GM21360 (cell line): Measurements from ENCODE around the gene FHIT.

Experiments used
- ATAC-seq: cut with Tn5 transposase; IDR thresholded peaks from one replicate; pipeline ENCODE4 v1.9.1; 2021; ENCODE audit warnings: mild to moderate bottlenecking, moderate library complexity; ENCODE audit not compliant: unreplicated experiment

The FHIT gene

DNA sequence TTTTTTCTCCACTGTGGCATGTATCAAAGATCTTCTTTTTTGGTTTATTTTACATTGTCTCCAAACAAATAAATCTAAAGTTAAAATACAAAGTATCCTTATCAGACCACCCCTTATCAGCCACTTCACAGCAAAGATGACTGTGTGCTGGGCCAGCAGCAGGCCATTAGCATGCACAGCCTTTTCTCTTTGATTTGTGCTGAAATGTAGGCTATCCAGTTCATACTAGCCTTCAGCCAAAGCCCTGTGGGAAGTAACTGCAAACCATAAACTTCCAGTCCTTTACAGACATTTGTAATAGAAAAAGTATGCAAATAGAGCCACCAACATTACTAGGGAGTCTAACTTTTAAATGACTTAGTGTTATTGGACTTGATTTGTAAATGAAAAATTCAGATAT, 816.3 kb downstream of the FHIT start:
- ATAC-seq: no peak

GRCh38 chr3:60434323-60434722, 816.9 kb downstream of the FHIT start:
- ATAC-seq: no peak

GRCh38 chr3:60431599-60431958, 819.7 kb downstream of the FHIT start:
- ATAC-seq: no peak

- no peak for ATAC-seq
These were observed 821.0 kb downstream of the FHIT start for GRCh38 chr3:60430205-60430604.

- no peak for ATAC-seq
These were observed 824.1 kb downstream of the FHIT start for GRCh38 chr3:60427109-60427508.

- ATAC-seq: no peak
These were observed 826.3 kb downstream of the FHIT start for GRCh38 chr3:60424942-60425341.

GRCh38 chr3:60424034-60424433, 827.2 kb downstream of the FHIT start:
- ATAC-seq: no peak

GRCh38 chr3:60423556-60423955, 827.7 kb downstream of the FHIT start:
- ATAC-seq: no peak

DNA sequence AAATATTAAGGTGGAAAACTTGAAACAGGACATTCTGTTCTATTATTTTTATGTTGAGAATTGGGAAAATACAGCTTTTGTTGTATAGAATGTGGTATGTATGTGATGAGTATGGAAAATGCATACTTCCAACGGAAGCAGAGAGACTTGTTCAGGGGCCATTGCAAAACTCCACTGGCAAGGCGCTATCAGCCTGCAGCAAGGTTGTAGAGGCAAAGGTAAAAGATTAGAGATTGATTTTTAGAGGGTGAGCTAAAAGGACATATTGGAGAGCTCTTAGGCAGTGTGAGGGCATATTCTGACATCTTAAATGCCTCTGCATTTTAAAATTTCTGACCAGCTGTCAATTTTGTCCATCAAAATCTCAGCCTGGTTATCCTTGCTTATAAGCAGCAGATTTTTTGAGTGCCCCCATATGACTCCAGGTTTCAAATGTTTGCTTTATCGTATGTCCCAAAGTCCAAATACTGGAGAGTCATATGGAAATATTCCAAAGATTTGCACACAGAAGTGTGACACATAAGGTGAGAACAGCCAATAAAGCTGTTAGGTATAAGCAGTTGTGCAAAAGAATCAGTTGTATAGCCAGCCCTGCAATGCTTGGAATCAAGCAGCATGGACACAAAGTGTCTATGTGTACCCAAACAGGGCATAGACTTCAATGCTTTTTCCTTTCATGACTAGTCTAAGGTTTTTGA, 829.4 kb downstream of the FHIT start:
- ATAC-seq: no peak

GRCh38 chr3:60417576-60417975, 833.7 kb downstream of the FHIT start:
- ATAC-seq: no peak

DNA sequence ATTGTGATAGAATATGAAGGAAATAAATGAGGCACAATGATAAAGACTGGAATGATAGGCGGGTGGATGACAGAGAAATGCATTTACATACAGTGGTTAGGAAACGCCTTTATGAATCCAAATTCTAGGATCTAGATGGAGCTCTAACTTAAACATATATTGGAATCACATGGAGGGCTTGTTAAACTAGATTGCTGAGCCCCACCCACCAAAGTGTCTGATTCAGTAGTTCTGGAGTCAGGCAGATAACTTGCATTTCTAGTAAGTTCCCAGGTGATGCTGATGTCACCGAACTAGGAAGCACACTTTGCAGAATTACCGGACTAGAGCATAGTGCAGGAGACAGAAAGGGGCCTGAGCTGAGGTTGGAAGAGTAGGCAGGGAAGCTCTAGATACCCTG, 837.2 kb downstream of the FHIT start:
- no peak for ATAC-seq

DNA sequence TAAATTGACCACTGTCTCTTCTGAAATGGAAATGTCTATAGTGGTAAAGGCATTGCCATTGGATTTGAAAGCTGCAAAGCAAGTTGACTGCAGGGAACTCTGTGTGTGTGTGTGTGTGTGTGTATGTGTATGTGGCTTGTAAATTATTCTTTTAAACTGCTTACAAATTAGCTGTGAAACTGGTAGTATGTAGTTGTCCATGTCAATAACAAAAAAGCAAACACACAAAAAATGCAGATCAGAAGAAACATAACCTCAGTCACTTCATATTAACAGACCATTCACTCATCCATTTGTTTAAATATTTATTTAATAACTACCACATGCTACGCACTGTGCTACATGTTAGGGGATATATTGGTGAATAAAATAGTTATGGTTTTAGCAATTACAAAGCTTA, 837.7 kb downstream of the FHIT start:
- no peak for ATAC-seq

DNA sequence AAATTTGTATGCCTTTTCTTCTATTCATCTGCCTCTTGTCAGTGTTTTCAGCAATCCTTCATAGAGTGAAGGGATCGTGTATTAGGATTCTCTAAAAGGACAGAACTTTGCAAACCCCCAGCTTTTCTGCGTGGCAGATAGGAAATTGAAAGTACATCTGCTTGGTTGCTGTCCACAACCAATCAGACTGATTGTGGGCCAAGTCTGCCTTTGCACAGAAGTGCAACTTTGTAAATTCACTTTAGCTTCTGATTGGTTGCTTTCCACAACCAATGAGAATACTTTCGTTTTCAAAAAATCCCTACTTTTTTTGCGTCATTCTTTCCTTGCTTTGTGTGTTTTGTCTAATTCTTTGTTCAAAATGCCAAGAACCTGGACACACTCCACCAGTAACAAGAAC, 847.4 kb downstream of the FHIT start:
- ATAC-seq: no peak

GRCh38 chr3:60402931-60403330, 848.3 kb downstream of the FHIT start:
- ATAC-seq: no peak

- ATAC-seq: no peak
These were observed 851.1 kb downstream of the FHIT start for GRCh38 chr3:60399861-60400845.

DNA sequence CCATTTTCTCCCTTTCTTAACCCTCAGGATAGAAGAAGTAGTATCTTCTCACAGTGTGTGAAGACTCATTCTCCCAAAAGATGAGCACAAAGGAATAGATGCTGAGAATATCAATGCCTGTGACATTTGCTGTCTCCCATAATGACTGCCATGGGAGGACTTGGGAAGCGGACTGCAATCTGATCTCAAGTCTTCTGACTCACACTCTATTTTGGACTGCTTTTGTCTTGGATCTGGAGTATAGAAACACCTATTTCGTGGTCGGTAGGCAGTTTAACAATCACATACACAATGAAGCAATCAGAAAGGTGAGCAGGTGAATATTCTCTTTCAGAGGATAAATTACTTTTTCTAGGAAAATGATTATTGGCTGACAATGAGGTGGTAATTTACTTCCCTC, 852.0 kb downstream of the FHIT start:
- no peak for ATAC-seq

GRCh38 chr3:60395173-60395762, 856.0 kb downstream of the FHIT start:
- no peak for ATAC-seq

DNA sequence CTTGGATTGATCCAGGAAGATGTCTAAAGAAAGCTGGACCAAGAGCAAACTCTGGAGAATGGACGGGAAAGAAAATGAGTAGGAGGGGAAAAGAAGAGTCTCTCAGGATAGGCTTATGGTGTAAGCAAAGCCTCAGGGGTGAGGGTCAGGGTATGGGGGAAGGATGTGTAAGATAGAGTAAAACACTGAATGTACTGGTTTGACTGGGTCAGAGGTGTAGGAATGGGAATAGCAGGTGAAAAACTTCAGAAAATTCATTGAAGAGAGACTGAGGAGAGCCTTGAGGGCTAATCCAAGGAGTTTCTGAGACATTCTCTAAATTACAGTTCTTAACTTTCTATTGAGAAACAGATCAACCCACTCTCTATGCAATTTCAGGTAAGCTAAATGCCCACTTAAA, 857.3 kb downstream of the FHIT start:
- no peak for ATAC-seq

DNA sequence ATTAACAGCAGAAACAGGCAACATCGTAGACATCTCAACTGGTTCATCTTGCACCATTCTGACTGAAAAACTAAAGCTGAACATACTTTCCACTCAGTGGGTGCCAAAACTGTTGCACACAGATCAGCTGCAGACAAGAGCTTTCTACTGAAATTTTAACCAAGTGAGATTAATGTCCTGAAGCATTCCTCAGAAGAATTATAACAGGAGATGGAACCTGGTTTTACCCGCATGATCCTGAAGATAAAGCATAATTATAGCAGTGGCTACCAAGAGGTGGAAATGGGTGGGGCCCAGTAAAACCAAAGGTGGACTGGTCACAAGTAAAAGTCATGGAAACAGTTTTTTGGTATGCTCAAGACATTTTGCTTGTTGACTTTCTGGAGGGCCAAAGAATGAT, 858.8 kb downstream of the FHIT start:
- no peak for ATAC-seq

- no peak for ATAC-seq
These were observed 860.0 kb downstream of the FHIT start for GRCh38 chr3:60391292-60391691.

- no peak for ATAC-seq
These were observed 862.5 kb downstream of the FHIT start for GRCh38 chr3:60388731-60389130.

- no peak for ATAC-seq
These were observed 864.9 kb downstream of the FHIT start for GRCh38 chr3:60386306-60386705.
